T-helper 2 cell treated with Interferon-gamma antibody and Interleukin-4, amounts not matched to agents 5 μg/mL and 100 μg/mL, for 36 hours (primary cell): ENCODE results near the gene PHLDA3.
A peak's percentile ranks its signal among the peaks of the same experiment; 100 is the strongest.

Source experiments
- DNase-seq: peaks from one replicate; pipeline ENCODE4 v3.0.0; 2021; ENCODE audit warnings: low spot score
- H3K27ac Mint-ChIP-seq: one replicate; pipeline ENCODE4 v1.8.0; 2021; ENCODE audit warnings: mild to moderate bottlenecking, mixed read lengths
- H3K27me3 Mint-ChIP-seq: one replicate; pipeline ENCODE4 v1.8.0; 2021; ENCODE audit warnings: low read depth, mixed read lengths
- H3K36me3 Mint-ChIP-seq: one replicate; pipeline ENCODE4 v1.8.0; 2021; ENCODE audit warnings: low read depth, mixed read lengths
- H3K4me1 Mint-ChIP-seq: one replicate; pipeline ENCODE4 v1.8.0; 2021; ENCODE audit warnings: low read depth, mixed read lengths
- H3K4me3 Mint-ChIP-seq: one replicate; pipeline ENCODE4 v1.8.0; 2022; ENCODE audit warnings: mild to moderate bottlenecking, moderate library complexity, mixed read lengths
- H3K9me3 Mint-ChIP-seq: one replicate; pipeline ENCODE4 v1.8.0; 2021; ENCODE audit warnings: mixed read lengths

The PHLDA3 gene

DNA sequence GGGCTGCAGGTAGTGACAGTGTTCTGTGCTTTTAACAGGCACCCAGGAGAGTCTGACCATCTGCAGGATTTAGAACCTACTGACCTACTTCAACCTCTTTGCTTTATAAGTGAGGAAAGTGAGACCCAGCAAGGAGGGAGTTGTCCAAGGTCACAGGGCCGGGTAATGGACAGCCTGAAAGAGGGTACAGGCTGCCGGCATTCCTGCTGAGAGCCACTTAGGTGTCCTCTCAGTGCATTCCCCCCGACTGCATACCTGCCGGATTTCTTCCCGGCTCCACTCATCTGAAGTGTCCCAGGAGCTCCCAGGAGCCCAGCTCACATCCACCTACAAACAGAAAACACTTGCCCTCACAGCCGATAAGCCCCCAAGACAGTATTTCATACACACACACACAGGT, 13.9 kb downstream of the PHLDA3 start:
- Mint-ChIP-seq H3K9me3 (no peaks in the 10 kb centered on the region), H3K27ac (peak overlapping the region; percentile 4), H3K27me3 (peaks cover 14% of the 10 kb centered on the region), H3K4me1 (peaks cover 30% of the 10 kb centered on the region), H3K36me3 (no peaks in the 10 kb centered on the region), H3K4me3 (no peak overlapping the region)
- DNase-seq = no peak

DNA sequence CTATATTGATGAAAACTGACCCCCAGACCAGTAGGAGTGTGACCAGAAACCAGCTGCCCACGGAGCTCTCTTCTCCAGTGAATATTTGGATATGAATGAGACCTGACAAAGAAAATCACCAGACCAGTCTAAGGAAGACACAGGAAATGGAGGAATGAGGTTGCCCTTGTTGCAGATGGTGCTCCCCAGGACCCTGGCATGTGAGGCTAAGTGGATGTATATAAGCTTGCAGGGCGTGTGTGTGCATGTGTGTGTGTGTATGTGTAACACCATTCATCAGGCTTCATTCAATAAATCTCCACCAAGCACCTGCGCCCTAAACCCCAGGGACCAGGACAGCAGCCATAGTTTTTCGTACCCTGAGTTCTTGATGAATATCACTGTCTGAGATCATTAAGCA, 14.4 kb downstream of the PHLDA3 start:
- H3K27me3 Mint-ChIP-seq = peaks cover 14% of the 10 kb centered on the region
- peaks cover 30% of the 10 kb centered on the region for H3K4me1 Mint-ChIP-seq
- H3K27ac Mint-ChIP-seq = no peak overlapping the region

DNA sequence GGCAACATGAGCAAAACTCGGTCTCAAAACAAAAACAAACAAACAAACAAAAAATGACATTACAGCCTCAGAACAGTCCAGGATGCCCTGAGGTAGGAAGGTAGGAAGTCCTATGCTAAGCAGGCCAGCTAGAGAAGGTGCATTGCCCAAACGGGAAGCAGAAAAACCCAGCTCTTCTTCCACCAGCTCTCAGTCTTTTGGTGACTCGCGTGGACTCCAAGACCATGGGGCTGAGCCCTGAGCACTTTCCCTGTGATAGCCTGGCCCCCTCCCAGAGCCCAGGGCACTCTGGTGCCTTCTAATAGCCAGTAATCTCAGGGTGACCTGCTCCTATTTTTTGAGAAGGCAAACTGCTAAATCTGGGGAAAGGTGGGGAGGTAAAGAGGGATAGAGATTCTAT, 16.1 kb downstream of the PHLDA3 start:
- H3K4me1 Mint-ChIP-seq = peaks cover 33% of the 10 kb centered on the region
- no peak overlapping the region for H3K4me3 Mint-ChIP-seq
- H3K27ac Mint-ChIP-seq = no peak overlapping the region
- no peaks in the 10 kb centered on the region for H3K9me3 Mint-ChIP-seq
- H3K36me3 Mint-ChIP-seq = no peaks in the 10 kb centered on the region
- DNase-seq = no peak
- peaks cover 14% of the 10 kb centered on the region for H3K27me3 Mint-ChIP-seq

More for the DNA sequence above, 14.4 kb downstream of the PHLDA3 start:
- Mint-ChIP-seq H3K4me3 (peak overlapping the region; percentile 51), H3K9me3 (no peaks in the 10 kb centered on the region), H3K36me3 (no peaks in the 10 kb centered on the region)
- DNase-seq = no peak

DNA sequence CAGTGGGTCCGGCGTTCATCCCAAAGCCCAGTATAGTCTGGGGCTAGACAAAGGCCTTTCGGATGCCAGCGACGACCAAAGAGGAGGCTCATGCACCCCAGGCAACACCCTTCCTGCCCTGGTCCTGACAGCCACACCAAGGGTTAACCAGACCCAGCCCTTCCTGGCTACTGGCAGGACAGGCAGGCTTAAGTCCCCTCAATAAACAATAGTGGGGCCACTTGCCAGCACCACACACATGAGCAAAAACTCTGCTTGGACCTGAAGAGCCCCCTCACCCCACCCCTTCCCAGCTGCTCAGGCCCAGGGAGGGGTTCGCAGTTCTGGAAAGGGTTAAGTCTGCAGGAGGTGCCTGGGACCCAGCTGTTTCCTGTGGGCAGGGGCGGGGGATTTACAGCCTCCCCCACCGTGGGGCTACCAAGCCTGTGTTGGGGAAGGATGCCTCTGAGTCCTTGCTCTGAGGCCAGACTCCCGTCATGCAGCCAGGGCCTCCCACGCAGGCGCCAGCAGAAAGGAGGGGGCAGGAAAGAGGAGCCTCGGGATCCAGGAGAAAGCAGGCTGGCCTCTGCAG, 18.2 kb downstream of the PHLDA3 start:
- Mint-ChIP-seq H3K36me3 (no peaks in the 10 kb centered on the region), H3K9me3 (no peaks in the 10 kb centered on the region), H3K4me3 (no peak overlapping the region), H3K27me3 (peaks cover 13% of the 10 kb centered on the region), H3K27ac (no peak overlapping the region), H3K4me1 (peaks cover 31% of the 10 kb centered on the region)
- DNase-seq = peak; percentile 29

DNA sequence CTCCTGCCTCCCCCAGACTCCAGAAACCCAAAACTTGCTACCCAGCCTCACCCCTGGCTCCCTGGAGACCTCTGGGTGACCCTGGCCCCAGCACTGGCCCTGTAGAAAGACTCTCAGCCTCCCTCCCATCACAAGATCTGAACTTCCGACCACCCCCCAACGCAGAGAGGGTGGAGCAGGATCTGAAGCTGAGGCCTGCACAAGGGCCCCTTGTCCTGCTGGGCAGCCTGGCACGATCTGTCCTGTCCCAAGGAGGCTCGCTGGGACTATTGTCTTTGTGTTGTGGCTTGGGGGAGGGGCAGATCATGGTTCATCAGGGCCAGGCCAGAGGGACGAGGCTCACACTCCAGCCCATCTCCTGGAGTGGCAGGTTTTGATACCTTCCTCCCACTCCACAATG, 20.0 kb downstream of the PHLDA3 start:
- DNase-seq = no peak
- no peaks in the 10 kb centered on the region for H3K9me3 Mint-ChIP-seq
- peaks cover 15% of the 10 kb centered on the region for H3K27me3 Mint-ChIP-seq
- no peak overlapping the region for H3K27ac Mint-ChIP-seq
- no peak overlapping the region for H3K4me3 Mint-ChIP-seq
- no peaks in the 10 kb centered on the region for H3K36me3 Mint-ChIP-seq
- H3K4me1 Mint-ChIP-seq = peaks cover 23% of the 10 kb centered on the region

DNA sequence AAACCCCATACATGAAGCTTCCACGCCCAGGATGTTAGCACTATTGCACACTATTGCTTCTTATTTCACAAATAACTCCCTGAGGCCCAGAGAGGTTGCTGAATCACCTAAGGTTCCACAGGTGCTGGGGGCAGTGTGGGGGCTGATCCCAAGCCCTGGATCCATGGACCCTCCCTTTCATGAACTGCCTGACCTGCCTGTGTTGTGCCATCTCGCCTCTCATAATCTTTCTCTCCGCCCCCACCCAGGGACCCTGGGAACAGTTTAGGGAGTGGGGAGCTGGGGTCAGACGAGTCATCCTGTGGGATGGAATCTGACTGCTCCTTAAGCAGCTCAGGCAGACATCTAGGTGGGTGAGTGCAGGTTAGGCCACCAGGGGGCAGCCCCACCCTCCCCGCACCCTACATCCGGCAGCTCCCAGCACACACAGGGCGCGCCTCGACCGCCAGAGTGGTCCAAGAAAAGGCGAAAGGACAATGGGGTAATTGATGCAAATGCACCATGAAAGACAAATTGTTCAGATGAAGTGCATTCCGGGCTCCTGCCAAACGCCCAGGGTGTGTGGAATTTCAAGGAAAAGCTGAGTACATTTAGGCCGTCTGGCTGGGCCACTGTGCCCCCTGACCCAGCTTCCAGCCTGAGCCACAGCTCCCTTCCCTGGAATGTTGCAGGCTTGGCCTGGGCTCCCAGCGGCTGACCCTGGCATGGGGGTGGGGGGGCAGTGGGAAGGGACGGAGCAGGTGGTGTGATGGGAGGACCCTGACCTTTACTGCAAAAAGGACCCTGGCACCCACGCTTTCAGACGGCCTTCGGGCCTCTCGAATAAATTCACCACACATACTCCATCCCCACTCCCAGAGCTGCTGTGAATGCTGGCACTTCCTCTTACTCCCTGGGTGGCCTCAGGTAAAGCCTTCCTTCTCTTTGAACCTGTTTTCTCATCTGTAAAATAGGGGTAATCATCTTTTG, 20.8 kb downstream of the PHLDA3 start:
- no peaks in the 10 kb centered on the region for H3K9me3 Mint-ChIP-seq

DNA sequence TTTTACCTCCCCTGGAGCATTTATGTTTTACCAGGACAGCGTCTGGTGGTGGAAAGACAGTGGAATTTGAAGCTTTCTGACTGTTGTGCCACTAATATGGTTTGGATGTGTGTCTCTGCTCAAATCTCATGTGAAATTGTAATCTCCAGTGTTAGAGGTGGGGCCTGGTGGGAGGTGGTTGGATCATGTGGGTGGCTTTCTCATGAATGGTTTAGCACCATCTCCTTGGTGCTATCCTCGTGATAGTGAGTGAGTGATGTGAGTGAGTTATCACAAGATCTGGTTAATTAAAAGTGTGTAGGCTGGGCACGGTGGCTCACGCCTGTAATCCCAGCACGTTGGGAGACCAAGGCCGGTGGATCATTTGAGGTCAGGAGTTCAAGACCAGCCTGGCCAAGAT, 23.7 kb downstream of the PHLDA3 start:
- Mint-ChIP-seq H3K27me3 (peaks cover 25% of the 10 kb centered on the region), H3K36me3 (no peaks in the 10 kb centered on the region), H3K4me1 (peaks cover 8% of the 10 kb centered on the region), H3K4me3 (no peak overlapping the region), H3K27ac (no peak overlapping the region), H3K9me3 (no peaks in the 10 kb centered on the region)
- no peak for DNase-seq

More for the DNA sequence above, 20.8 kb downstream of the PHLDA3 start:
- Mint-ChIP-seq H3K36me3 (no peaks in the 10 kb centered on the region), H3K27me3 (peaks cover 18% of the 10 kb centered on the region), H3K4me3 (no peak overlapping the region), H3K27ac (no peak overlapping the region), H3K4me1 (peaks cover 21% of the 10 kb centered on the region)
- DNase-seq = peak; percentile 32

DNA sequence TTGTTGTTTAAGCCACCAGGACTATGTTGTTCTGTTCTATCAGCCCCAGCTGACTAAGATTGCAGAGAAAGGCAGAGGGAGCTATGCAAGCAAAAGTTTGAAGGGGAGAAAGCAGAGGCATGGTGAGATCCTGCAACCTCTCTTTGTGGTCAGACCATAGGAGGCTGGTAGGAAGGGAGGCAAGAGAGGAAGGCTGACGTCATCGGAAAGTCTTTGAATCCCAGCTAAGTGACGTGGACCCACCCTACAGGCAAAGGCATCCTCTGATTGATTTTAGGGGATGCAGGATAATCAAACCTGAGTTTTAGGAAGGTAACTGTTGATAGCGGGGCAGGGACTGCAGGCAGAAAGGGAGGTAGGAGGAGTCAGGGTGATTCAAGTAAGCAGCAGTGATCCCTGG, 24.2 kb downstream of the PHLDA3 start:
- Mint-ChIP-seq H3K27me3 (peaks cover 27% of the 10 kb centered on the region), H3K4me3 (no peak overlapping the region), H3K27ac (no peak overlapping the region), H3K4me1 (peaks cover 8% of the 10 kb centered on the region), H3K9me3 (no peaks in the 10 kb centered on the region), H3K36me3 (no peaks in the 10 kb centered on the region)
- DNase-seq = no peak

DNA sequence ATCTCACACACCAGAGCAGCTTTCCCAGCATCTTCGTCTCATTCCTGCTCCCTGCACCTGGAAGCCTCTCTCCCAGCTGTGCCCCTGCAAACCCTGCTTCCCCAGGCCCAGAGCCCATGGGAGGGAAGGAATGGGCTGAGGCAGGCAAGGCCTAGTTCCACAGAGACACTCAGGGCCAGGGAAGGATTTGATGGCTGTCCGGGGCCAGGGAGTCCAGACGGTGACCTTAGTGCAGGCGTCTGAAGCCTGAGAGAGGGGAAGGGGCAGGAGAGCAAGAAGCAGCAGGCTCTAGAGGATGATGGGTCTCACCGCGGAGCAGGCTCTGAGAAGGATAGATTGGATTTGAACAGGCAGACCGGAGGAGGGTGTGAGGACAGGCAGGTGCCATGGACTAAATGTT, 25.2 kb downstream of the PHLDA3 start:
- Mint-ChIP-seq H3K27ac (no peak overlapping the region), H3K4me1 (peaks cover 8% of the 10 kb centered on the region), H3K27me3 (peaks cover 29% of the 10 kb centered on the region), H3K36me3 (no peaks in the 10 kb centered on the region), H3K9me3 (no peaks in the 10 kb centered on the region), H3K4me3 (no peak overlapping the region)
- no peak for DNase-seq

DNA sequence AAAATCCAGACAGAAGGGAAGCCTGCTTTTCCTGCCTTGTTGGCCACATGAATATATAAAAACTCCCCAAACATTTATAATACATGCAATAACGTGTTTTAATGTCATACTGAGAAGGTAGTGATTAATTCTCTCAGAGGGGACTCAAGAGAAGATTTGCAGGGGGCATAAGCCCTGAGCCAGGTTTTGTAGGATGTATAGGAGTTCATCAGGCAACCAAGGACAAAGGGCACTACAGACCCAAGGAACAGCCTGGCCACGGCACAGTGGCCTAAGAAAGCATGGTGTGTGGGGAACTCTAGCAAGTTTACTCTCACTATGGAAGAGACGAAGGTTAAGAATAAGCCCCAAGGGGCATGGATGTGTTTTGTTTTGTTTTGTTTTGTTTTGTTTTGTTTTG, 32.0 kb downstream of the PHLDA3 start:
- no peaks in the 10 kb centered on the region for H3K36me3 Mint-ChIP-seq
- no peak for DNase-seq
- H3K27me3 Mint-ChIP-seq = peaks cover 22% of the 10 kb centered on the region
- no peak overlapping the region for H3K27ac Mint-ChIP-seq
- H3K4me1 Mint-ChIP-seq = peaks cover 4% of the 10 kb centered on the region
- H3K4me3 Mint-ChIP-seq = no peak overlapping the region
- H3K9me3 Mint-ChIP-seq = no peaks in the 10 kb centered on the region

DNA sequence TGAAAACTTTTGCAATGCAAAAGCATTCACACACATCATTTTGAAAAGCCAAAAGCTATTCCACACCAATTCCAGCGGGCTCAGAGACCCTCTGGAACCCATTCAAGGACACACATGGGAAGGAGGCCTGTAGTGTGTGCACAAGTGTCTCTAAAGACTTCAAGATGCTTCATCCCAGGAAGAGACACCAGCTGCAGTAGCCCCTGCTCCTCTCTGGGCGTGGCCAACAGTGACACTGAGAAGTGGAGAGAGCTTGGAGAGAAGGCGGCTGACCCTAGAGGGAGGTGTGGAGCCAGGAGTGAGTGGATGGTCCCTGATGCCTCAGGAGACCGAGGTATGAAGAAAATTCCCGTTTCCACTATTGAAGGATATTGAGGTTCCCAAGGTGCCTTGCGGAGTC, 32.6 kb downstream of the PHLDA3 start:
- peaks cover 19% of the 10 kb centered on the region for H3K27me3 Mint-ChIP-seq
- H3K4me3 Mint-ChIP-seq = no peak overlapping the region
- no peak overlapping the region for H3K27ac Mint-ChIP-seq
- H3K36me3 Mint-ChIP-seq = no peaks in the 10 kb centered on the region
- no peak for DNase-seq
- H3K4me1 Mint-ChIP-seq = peaks cover 4% of the 10 kb centered on the region
- H3K9me3 Mint-ChIP-seq = no peaks in the 10 kb centered on the region

DNA sequence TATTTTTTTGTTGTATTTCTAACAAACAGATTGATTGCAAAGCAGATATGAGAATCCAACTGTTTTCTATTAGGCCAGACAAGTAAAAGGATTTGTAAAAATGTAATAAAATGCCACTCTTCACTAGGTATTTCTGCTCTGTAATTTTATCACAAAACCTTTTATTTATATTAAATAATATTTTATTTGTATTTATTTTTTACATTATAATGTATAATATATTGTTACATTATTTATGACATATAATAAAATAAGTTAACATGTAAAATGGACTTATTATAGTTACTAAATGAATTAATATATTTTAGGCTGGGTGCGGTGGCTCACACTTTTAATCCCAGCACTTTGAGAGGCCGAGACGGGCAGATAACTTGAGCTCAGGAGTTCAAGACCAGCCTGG, 34.7 kb downstream of the PHLDA3 start:
- no peak for DNase-seq
- Mint-ChIP-seq H3K36me3 (no peaks in the 10 kb centered on the region), H3K4me3 (no peak overlapping the region), H3K9me3 (no peaks in the 10 kb centered on the region), H3K4me1 (peaks cover 4% of the 10 kb centered on the region), H3K27me3 (peaks cover 9% of the 10 kb centered on the region), H3K27ac (no peak overlapping the region)

DNA sequence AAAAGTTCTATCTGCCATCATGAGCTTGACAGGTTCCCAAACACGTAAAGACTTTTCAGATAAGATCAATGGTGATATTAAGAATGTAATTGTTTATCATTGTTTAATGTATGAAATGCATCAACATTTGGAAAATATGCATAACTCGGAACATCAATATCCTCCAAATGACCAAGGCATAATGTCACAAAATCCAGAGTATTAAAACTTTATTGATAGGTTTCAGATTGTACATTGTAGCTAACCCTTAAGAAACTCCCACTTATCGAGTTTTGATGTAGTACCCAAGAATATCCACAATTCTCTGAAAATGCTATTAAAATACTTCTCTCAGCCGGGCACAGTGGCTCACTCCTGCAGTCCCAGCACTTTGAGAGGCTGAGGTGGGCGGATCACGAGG, 35.4 kb downstream of the PHLDA3 start:
- H3K4me1 Mint-ChIP-seq = peaks cover 4% of the 10 kb centered on the region
- H3K27ac Mint-ChIP-seq = no peak overlapping the region
- no peaks in the 10 kb centered on the region for H3K36me3 Mint-ChIP-seq
- H3K27me3 Mint-ChIP-seq = peaks cover 9% of the 10 kb centered on the region
- DNase-seq = no peak
- no peak overlapping the region for H3K4me3 Mint-ChIP-seq
- no peaks in the 10 kb centered on the region for H3K9me3 Mint-ChIP-seq

DNA sequence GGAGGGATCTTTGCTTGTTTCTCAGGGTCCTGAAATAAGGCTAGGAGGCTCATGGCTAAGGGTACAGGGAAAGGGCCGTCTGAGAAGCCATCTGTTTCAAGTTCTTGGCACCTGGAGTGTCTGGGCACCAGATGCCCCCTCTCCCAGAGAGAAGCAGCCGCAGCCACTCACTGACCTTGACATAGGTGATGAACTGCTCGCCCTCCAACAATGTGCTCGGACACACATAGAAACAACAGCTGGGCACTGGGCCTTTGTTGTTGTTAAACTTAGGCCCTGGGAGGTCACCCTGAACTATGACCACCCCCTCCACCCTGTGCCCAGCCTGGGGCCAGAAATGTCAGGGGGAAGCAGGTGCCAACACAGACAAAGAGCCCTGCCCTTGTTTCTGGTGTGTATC, 38.2 kb downstream of the PHLDA3 start:
- H3K36me3 Mint-ChIP-seq = no peaks in the 10 kb centered on the region
- H3K27ac Mint-ChIP-seq = no peak overlapping the region
- H3K4me1 Mint-ChIP-seq = peaks cover 1% of the 10 kb centered on the region
- no peaks in the 10 kb centered on the region for H3K9me3 Mint-ChIP-seq
- no peak overlapping the region for H3K4me3 Mint-ChIP-seq
- peaks cover 2% of the 10 kb centered on the region for H3K27me3 Mint-ChIP-seq
- no peak for DNase-seq
